Inflammatory macrophage treated with lipopolysaccharide for 4 hours (primary cell): Measurements from ENCODE around the gene TMEM139.
"Not testable (repeated sequence)": the region's sequence is repeated elsewhere in the genome, so short reads cannot be mapped to it uniquely, and the experiment has no call there.

Experiments
- DNase-seq: peaks from one replicate; pipeline ENCODE4 v3.0.0-alpha.2; 2020

TMEM139 gene

DNA sequence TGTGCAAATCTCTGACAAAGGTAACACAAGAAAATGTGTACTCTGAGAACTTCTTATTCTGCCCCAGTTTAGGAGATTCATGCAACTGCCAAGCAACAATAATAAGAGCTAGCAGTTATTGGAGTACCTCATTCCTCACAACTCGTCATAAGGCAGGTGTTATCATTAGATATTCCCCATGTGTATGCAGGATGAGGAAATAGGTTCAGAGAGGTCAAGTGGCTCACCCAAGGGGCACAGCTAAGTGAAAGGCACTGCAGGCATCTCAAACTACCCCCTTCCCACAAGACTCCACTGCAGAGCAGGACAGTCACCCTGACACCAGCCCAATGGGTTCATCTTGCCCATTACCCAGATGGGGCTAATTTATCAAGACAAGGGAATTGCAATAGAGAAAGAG, 22.9 kb upstream of the TMEM139 start:
- DNase-seq: no peak

DNA sequence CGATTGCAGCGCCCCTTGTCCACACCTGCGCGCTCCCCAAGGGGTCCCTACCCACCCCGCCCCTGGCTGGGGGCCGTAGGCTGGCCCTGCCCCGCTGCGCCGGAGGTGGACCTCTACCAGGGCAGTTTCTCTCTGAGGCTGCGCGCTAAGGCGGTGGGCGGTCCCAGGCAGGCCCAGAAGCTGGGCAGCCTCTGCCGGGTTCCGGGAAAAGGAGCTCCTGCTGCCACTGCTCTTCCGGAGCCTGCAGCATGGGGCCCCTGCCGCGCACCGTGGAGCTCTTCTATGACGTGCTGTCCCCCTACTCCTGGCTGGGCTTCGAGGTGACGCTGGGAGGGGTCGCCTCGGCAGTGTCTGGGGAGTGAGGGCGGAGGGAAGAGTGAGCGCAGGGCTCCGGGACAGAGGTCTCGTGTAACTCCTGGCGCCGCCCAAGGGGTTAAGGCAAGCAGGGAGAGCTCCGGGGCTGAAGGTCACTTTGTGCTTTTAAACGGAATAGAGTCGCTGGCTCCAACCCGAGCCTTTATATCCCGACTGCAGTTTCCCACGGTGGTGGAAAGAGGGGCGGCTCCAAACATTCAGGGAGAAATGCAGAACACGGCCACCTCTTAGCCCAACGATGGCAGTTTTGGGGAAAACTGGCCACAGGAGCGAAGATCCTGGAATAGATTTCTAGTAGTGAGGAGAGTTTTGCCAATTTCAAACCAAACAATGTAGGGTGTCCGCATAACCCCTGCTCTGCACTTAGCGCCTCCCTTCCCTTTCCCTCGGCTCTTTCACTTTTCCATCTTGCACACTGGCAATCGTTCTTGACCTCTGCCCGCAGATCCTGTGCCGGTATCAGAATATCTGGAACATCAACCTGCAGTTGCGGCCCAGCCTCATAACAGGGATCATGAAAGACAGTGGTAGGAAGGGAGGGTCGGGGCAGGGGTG, 21.2 kb upstream of the TMEM139 start, which contains the start of gene GSTK1:
Gene GSTK1, plus strand, starts transcription at position 176 of the 930 bp plus-strand sequence. Its CDS starts 73 bp downstream, at position 249.
- DNase-seq: peak; percentile 85

DNA sequence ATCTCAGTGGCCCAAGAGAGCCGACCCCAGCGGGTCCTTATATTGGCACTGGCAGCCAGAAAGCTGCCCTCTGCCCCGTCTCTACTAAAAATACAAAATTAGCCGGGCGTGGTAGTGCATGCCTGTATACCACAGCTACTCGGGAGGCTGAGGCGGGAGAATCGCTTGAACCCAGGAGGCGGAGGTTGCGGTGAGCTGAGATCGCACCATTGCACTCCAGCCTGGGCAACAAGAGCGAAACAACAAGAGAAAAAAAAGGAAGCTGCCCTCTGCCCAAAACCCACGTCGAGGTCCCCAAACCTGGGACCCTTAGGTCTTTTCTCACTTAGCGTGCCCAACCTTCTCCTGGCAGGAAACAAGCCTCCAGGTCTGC, 20.6 kb upstream of the TMEM139 start:
- DNase-seq: not testable (repeated sequence)

DNA sequence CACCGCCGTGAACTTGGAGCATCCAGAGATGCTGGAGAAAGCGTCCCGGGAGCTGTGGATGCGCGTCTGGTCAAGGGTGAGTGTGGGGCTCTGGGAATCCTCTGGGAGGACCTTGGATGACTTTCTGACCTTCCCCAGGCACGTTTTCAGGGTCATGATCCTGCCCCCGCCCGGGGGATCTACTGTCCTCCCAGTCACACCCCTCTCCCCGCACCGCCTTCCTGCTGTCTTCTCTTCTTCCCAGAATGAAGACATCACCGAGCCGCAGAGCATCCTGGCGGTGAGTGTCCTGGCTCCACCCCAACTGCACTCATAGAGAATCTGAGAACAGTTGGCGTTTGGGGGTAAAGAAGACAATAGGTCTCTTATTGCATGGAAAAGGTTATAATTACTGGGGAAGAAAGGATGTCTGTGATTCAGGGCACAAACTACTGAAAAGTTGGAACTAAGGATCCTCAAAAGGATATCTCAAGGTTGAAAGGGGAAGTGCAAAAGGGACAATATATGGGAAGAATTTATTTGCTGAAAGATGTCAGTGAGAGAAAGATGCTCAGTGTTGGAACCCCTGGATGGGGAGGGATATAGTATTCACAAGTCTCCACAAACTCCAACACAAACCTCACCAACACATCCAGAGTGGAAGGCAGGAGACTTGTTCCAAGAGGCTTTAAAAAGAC, 19.6 kb upstream of the TMEM139 start:
- no peak for DNase-seq

DNA sequence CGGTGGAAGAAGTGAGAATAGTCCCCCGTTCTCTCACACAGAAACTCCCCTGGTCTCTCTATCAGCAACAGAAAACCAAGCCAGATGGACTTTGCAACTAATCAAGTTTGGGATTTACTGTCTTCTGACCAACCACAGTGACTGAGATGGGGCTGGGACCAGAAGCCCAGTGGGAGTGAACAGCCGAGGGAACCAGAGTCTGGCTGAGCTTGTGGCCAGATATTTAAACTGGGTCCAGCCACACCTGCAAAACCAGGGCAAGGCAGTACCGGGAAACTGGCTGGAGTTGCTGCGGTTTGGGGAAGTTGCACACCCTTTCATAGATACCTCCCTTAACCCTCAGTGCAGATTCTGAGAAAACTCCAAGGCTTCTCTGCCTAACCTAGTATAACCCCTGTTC, 15.5 kb upstream of the TMEM139 start:
- no peak for DNase-seq

DNA sequence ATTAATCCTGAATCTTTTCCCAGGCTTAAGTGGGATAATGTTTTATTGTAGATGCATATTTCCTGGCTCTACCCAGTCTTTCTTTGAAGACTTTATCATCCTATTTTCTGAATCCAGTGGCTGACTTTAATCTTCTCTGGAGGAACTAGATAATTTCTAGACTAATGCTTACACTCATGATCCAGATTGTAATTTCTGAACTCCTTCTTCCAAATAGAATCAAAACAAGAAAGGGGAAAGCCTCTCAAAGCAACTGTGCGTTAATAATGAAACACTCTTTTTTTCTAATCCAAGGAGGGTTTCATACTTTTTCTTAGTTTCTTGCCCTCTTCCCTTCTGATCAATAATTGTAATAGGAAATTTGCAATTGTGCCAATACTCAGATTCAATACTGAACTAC, 13.5 kb upstream of the TMEM139 start:
- DNase-seq: no peak

DNA sequence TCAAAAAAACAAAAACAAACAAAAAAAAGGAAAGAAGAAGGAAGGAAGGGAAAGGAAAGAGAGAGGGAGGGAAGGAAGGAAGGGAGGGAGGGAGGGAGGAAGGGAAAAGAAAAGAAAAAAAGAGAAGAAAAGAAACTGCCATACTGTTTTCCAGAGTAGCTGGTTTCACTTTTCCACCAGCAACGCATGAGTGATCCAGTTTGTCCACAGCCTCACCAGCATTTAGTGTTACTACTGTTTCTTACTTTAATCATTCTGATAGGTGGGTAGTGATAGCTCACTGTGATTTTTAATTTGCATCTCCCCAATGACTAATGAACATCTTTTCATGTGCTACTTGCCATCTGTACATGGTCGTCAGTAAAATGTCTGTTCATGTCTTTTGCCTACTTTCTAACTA, 11.9 kb upstream of the TMEM139 start:
- DNase-seq: no peak

DNA sequence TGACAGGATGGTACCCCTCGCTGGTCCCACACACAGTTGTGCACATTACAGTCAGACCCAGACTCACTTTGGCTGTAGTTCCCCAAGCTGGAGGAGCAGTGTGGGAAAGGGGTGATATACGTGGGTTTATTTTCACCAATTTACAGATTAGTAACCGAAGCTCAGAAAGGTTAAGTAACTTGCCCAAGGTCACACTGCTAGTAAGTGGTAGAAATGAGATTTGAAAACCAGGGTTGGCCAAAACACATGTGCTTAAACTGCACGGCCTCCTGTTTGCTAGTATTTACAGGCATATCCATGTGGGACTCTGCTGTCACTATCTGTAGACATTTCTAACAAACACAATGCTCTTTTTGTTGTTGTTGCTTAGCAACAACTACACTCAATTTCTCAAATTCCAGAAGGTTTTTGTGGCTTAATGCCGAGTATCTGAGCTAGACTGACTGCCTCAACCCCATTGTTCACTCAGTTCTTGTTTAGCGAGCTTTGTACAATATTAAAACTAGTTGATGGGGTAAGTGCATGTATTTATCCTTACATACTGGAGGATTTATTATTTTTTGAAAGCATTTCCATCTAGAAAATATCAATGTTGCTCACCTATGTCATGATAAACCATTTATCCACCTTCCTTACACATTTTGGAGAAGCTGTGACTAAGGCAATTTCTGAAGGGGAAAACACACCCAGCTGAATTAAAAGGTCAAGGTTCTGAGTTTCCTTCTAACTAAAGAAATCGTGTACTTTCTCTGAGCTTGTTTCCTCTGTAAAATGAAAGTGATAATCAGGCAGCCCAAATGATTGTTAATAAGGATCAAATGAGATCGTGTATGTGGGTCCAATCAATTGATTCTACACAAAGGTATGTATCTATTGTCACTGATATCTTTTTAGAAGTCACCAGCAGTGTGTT, 5.3 kb upstream of the TMEM139 start:
- peak; percentile 80 for DNase-seq

DNA sequence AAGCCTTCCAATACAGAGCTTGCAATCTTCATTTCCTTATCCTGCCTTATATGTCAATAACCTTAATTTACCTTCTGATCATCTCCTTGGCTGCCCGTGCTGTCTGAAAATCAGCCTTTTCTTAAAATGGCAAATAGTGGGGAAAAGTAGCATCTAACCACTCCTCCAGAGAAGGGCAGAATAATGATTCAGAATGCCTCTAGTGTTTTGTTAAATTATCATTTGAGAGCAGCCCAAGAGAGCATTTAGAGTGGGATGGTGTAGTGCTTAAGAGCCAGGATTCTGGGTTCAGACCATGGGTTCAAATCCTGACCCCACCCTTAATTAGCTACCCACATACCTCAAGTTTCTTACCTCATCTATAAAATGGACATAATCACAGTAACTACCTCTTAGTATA, 4.6 kb upstream of the TMEM139 start:
- DNase-seq: peak; percentile 8

DNA sequence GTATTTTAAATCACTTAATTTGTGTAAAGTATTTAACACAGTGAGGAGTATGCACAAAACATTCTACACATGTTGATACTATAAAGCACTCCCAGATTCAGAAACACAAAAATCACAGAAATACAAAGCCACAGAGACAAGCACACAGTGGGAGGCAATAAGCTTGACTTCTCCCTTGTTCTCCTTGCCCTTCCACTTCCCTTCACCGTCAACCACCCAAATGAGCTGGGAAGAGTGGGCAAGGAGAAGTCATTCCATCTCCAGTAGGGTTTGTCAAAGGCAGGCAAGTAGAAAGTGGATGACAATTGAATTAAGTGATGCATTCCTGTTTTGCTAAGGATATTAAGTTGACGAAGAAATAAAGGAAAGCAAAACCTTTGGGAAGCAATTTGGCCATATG, 4.2 kb upstream of the TMEM139 start:
- DNase-seq: peak; percentile 28

DNA sequence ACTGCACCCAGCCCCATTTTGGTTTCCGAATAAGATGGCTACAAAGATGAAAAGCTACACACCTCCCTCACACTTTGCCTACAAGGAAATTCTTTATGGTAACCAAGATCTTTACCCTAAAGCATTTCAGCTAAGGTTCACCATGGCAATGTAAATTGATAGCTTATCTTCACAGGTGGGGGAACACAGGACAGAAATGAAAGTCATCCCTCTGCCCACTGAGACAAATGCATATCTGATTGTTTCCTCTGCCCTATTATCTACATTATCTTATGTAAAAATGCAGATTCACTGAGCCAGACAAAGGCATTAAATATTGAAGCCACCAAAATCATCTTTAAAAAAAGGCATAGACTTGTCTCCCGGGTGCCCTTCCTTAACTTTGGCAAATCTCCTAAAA, 3.2 kb upstream of the TMEM139 start:
- DNase-seq: no peak

DNA sequence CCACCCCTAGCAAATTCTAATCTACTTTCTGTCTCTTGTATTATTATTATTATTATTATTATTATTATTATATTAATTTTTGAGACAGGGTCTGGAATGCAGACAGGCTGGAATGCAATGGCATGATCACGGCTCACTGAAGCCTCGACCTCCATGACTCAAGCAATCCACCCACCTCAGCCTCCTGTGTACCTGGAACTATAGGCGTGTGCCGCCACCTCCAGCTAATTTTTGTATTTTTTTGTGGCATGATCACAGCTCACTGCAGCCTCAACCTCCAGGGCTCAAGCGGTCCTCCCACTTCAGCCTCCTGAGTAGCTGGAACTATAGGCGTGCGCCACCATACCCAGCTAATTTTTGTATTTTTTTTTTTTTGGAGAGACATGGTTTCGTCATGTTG, 2.6 kb upstream of the TMEM139 start:
- no peak for DNase-seq

DNA sequence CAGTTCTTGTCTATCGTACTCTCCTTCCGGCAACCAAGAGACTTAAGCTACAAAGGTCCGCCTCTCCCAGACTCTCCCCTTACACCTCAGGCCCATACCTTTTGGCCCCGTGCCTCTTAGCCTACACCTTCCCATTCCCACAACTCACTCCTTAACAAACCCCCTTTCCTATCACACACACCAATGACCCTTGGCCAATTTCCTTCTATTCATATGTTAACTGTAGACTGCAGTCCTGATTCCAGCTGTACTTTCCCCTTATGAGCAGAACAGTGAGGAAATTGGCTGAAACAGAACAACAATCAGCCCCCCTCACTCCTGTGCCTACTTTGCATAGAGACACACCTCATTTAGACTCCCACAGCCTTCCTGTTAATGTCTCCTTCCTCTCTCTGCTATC, 1.4 kb upstream of the TMEM139 start:
- no peak for DNase-seq

DNA sequence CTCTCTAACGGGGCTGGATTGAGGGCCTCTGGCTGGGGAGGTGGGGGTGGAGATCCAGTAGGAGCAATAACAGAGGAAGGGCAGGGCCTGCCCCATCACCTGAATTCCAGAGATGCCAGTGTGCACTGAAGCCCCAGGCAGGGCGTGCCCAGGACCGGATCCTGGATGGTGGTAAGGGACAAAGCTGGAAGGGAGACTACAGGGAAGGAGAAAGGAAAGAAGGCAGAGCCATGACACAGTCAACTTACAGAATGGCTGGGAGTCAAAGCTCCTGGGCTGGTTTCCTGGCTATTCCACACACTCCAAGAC, 666 bp downstream of the TMEM139 start:
- DNase-seq: no peak

DNA sequence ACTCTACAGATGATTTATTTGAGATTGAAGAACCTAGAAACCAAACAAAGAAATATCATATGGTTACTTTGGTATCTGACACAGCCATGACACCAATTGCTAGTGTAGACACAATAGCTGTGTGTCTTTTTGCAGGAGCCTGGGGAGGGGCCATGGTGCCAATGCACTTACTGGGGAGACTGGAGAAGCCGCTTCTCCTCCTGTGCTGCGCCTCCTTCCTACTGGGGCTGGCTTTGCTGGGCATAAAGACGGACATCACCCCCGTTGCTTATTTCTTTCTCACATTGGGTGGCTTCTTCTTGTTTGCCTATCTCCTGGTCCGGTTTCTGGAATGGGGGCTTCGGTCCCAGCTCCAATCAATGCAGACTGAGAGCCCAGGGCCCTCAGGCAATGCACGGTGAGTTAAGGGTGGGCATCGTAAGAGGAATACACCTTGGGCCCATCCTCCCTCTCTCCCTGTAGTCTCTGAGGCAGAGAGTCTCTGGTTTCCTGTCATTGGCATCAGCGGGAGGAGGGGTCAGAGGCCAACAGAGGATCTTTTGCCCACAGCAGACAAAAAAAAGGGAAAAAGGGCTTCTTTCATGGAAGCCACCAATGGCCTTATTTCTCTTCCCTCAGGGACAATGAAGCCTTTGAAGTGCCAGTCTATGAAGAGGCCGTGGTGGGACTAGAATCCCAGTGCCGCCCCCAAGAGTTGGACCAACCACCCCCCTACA, 1.2 kb downstream of the TMEM139 start:
- no peak for DNase-seq

DNA sequence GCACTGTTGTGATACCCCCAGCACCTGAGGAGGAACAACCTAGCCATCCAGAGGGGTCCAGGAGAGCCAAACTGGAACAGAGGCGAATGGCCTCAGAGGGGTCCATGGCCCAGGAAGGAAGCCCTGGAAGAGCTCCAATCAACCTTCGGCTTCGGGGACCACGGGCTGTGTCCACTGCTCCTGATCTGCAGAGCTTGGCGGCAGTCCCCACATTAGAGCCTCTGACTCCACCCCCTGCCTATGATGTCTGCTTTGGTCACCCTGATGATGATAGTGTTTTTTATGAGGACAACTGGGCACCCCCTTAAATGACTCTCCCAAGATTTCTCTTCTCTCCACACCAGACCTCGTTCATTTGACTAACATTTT, 1.7 kb downstream of the TMEM139 start:
- no peak for DNase-seq

DNA sequence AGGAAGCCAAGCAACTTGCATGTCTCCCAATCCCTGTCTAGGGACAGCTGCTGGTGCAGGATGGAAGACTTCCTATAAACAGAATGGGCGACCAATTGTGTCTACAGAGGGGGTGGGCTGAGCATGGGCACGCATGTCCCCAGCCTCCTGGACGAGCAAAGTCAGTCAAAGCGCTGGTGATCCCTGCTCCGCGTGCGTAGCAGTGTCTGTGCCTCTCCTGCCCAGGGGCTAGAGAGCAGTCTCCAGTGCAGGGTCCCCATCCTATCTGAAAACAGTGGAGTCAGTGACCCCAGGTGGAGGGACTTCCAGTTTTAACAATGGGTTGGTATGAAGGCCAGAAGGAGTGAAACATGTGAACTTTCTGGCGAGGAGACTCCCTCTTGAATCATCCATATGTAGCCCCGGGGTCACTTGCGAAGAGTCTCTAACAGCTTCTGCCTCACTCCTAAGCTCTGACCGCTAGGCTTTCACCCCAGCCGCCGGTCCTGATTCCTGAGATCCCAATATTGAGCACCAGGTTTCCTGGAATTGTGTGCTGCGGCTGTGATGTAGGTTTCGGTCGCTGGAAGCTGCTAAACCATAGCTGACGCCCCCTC, 2.7 kb downstream of the TMEM139 start:
- no peak for DNase-seq

DNA sequence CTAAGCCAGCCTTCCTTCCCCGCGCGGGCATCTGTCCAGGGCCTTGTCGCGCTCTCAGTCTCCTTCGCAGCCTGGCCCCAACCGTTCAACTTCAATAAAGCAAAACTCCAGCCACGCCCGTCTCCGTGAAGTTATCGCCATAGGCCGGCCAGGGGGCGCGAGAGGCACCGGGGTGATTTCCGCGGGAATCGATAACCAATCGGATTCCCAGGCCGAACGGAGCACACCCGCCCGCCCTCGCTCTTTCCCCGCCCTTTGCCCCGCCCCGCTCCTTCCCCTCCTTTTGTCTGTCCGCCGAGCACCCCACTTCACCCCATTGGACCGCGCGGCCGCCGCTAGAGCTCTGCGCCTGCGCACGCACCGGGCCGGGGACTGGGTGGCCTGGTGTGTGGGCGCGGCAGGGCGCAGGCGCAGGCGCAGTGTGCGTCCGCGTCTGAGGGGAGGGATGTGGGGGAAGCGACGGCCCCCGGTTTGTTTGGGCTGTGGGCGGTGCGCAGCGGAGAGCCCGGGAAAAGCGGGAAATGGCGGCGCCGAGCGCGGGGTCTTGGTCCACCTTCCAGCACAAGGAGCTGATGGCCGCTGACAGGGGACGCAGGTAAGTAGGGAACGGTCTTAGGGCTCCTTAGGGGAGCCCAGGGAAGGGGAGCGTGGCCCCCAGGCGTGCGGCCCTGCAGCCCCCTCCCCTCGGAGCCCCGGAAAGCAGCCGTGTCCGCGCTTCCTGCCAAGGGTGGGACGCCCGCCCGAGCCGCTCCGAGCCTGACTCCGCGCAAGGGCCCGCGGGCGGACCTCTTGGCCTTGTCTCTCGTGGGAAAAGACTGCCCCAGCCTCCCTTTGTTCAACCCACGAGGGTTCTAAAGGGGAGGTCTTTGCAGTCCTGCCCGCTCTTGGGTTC, 3.4 kb downstream of the TMEM139 start, which contains the start of gene CASP2:
Gene CASP2, plus strand, starts transcription at position 417 of the 892 bp plus-strand sequence. Its CDS starts 105 bp downstream, at position 522.
- peak; percentile 95 for DNase-seq

DNA sequence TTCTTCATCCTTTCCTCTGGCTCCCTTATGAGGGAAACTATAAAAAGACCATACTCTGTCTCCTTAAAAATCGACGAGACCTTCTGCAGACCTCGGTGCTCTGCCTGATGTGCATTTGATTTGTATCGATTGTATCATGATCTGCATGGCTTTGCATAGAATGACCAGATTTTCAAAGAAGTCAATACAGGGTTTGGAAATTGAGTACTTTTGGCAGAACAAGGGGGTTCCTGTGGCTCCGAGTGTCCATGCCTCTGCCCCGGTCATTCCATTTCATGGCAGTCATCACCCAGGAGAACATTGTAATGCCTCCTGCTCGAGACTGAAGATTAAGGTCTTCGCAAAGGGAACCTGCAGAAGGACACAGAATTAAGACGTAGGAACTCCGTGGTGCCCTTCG, 4.1 kb downstream of the TMEM139 start:
- no peak for DNase-seq

DNA sequence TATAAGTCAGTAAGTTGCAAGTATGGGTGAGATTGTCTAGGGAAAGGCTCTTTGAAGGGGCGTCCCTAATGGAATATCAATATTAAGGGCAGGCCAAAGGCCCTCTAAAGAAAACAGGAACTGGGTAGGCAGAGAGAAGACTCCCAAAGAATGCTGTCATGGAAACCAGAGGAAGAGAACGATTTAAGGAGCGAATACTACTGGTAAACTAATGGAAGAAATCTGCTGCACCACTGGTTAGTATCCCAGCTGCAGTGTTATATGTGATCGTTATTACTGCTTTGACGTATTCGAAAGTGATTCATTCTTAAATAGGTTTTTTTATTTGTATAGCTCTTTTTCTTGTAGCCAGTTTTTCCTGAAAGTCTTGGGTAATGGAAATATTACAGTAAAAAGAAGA, 4.7 kb downstream of the TMEM139 start:
- DNase-seq: peak; percentile 32

DNA sequence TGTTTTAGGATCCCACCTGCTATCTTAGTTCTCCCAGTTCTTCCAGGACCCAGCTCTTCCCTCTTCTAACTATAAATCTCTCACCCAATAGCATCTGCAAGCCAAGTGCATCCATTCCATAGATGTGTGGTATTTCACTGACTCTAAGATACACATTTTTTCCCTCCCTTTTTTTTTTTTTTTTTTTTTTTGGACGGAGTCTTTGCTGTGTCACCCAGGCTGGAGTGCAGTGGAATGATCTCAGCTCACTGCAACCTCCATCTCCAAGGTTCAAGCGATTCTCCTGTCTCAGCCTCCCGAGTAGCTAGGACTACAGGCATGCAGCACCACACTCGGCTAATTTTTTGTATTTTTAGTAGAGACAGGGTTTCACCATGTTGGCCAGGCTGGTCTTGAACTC, 5.1 kb downstream of the TMEM139 start:
- DNase-seq: not testable (repeated sequence)
